ENCODE measurements around the gene OGFRL1.

OGFRL1 gene

GRCh38 chr6:71324194-71324785 lies 35.7 kb downstream of the OGFRL1 start:
- no peak for DNase-seq
- in situ Hi-C loops (cut with MboI; ENCODE audit: low pct_unique_long_range_greater_than_20kb, low sequenced_read_pairs): no loop called here

- no peak for DNase-seq
- in situ Hi-C loops (cut with MboI; ENCODE audit: low pct_unique_long_range_greater_than_20kb, low sequenced_read_pairs): no loop called here
These were observed 38.0 kb downstream of the OGFRL1 start for GRCh38 chr6:71326611-71327010.

- in situ Hi-C loops (cut with MboI; ENCODE audit: low pct_unique_long_range_greater_than_20kb, low sequenced_read_pairs): no loop called here
- no peak for DNase-seq
These were observed 41.9 kb downstream of the OGFRL1 start for GRCh38 chr6:71330501-71330900.

GRCh38 chr6:71332012-71332411 lies 43.4 kb downstream of the OGFRL1 start:
- DNase-seq: no peak

GRCh38 chr6:71333050-71333449 lies 44.4 kb downstream of the OGFRL1 start:
- no peak for DNase-seq
- in situ Hi-C loops (cut with MboI; ENCODE audit: low pct_unique_long_range_greater_than_20kb, low sequenced_read_pairs): no loop called here

More at GRCh38 chr6:71332012-71332411, 43.4 kb downstream of the OGFRL1 start:
- in situ Hi-C loops (cut with MboI; ENCODE audit: low pct_unique_long_range_greater_than_20kb, low sequenced_read_pairs): no loop called here

GRCh38 chr6:71333697-71334096 lies 45.1 kb downstream of the OGFRL1 start:
- in situ Hi-C loops (cut with MboI; ENCODE audit: low pct_unique_long_range_greater_than_20kb, low sequenced_read_pairs): no loop called here
- DNase-seq: no peak

GRCh38 chr6:71334768-71335167 lies 46.2 kb downstream of the OGFRL1 start:
- no peak for DNase-seq
- in situ Hi-C loops (cut with MboI; ENCODE audit: low pct_unique_long_range_greater_than_20kb, low sequenced_read_pairs): no loop called here

- in situ Hi-C loops (cut with MboI; ENCODE audit: low pct_unique_long_range_greater_than_20kb, low sequenced_read_pairs): no loop called here
- no peak for DNase-seq
These were observed 46.9 kb downstream of the OGFRL1 start for GRCh38 chr6:71335544-71335943.

GRCh38 chr6:71336901-71337300 lies 48.3 kb downstream of the OGFRL1 start:
- no peak for DNase-seq
- in situ Hi-C loops (cut with MboI; ENCODE audit: low pct_unique_long_range_greater_than_20kb, low sequenced_read_pairs): no loop called here

GRCh38 chr6:71338540-71339316 lies 50.1 kb downstream of the OGFRL1 start:
- no peak for DNase-seq
- in situ Hi-C loops (cut with MboI; ENCODE audit: low pct_unique_long_range_greater_than_20kb, low sequenced_read_pairs): no loop called here

GRCh38 chr6:71342772-71343171 lies 54.2 kb downstream of the OGFRL1 start:
- in situ Hi-C loops (cut with MboI; ENCODE audit: low pct_unique_long_range_greater_than_20kb, low sequenced_read_pairs): no loop called here
- no peak for DNase-seq

GRCh38 chr6:71345476-71346333 lies 57.1 kb downstream of the OGFRL1 start:
- in situ Hi-C loops (cut with MboI; ENCODE audit: low pct_unique_long_range_greater_than_20kb, low sequenced_read_pairs): no loop called here
- no peak for DNase-seq

GRCh38 chr6:71346334-71346694 lies 57.7 kb downstream of the OGFRL1 start:
- no peak for DNase-seq
- in situ Hi-C loops (cut with MboI; ENCODE audit: low pct_unique_long_range_greater_than_20kb, low sequenced_read_pairs): no loop called here

GRCh38 chr6:71347119-71347518 lies 58.5 kb downstream of the OGFRL1 start:
- in situ Hi-C loops (cut with MboI; ENCODE audit: low pct_unique_long_range_greater_than_20kb, low sequenced_read_pairs): no loop called here
- no peak for DNase-seq

- peak; percentile 46 for DNase-seq
- in situ Hi-C loops (cut with MboI; ENCODE audit: low pct_unique_long_range_greater_than_20kb, low sequenced_read_pairs): no loop called here
These were observed 60.8 kb downstream of the OGFRL1 start for GRCh38 chr6:71349395-71349794.

- no peak for DNase-seq
These were observed 61.5 kb downstream of the OGFRL1 start for GRCh38 chr6:71349976-71350615.

GRCh38 chr6:71351190-71351589 lies 62.6 kb downstream of the OGFRL1 start:
- in situ Hi-C loops (cut with MboI; ENCODE audit: low pct_unique_long_range_greater_than_20kb, low sequenced_read_pairs): no loop called here
- DNase-seq: no peak

More at GRCh38 chr6:71349976-71350615, 61.5 kb downstream of the OGFRL1 start:
- in situ Hi-C loops (cut with MboI; ENCODE audit: low pct_unique_long_range_greater_than_20kb, low sequenced_read_pairs): no loop called here

Data from KBM-7 (cell line).